Endothelial cell of umbilical vein (primary cell): ENCODE measurements around the gene WSB1. TPM values are rescaled to one million over a fixed set of nuclear protein-coding genes. Genes with fewer than 3 reads are reported as not detected.
A peak's percentile ranks its signal among the peaks of the same experiment; 100 is the strongest.

Source experiments
- BruUV-seq: library from RNA; stranded (reverse); fragments of 400-500 nt; replicated peaks from 2 replicates; lab custom pipeline; 2021; lab: Mats Ljungman, UMichigan
- CTCF ChIA-PET: fragments of 300-600, 350-600 bp; sonication (Branson Sonifier 250); formaldehyde crosslinking; loops from one replicate; lab custom pipeline; 2021; ENCODE audit warnings: antibody characterized with exemption, inconsistent platforms; lab: Charles Lee
- POLR2A ChIA-PET: fragments of 300-600, 350-600 bp; sonication (Branson Sonifier 250); formaldehyde crosslinking; loops from one replicate; lab custom pipeline; 2021; ENCODE audit warnings: antibody characterized with exemption, inconsistent platforms; lab: Charles Lee
- DNase-seq: peaks from one replicate; pipeline ENCODE4 v3.0.0-alpha.2; 2011; ENCODE audit warnings: low read depth, low spot score
- FAIRE-seq: peaks from 2 replicates; lab custom pipeline; 2011; peaks lifted over from hg19 to GRCh38; lab: Jason Lieb, UNC
- H2AFZ ChIP-seq: 2 replicates; pipeline ENCODE4 v1.6.0; 2012; ENCODE audit warnings: low read depth, low read length, control low read depth, inconsistent platforms
- H3K27ac ChIP-seq: 2 replicates; pipeline ENCODE4 v1.5.1; 2011; ENCODE audit warnings: low read depth, mild to moderate bottlenecking, control low read depth, low read length, moderate library complexity; ENCODE audit not compliant: insufficient read depth
- H3K27me3 ChIP-seq, 2 experiments: 2 replicates each; pipeline versions ENCODE4 v1.6.0 to v1.6.1; 2011; ENCODE audit warnings: low read length in 2 of 2, mixed read lengths in 1 of 2; ENCODE audit not compliant: control insufficient read depth in 2 of 2, insufficient read depth in 2 of 2
- H3K36me3 ChIP-seq, 2 experiments: 2 replicates in 1 of 2; 3 replicates in 1 of 2; pipeline ENCODE4 v1.5.1; 2011; ENCODE audit warnings: low read length in 2 of 2, mild to moderate bottlenecking in 1 of 2, moderate library complexity in 1 of 2; ENCODE audit not compliant: control insufficient read depth in 2 of 2, insufficient read depth in 2 of 2; ENCODE audit errors: extremely low read depth in 1 of 2
- H3K4me1 ChIP-seq: 3 replicates; pipeline ENCODE4 v1.5.1; 2011; ENCODE audit warnings: mild to moderate bottlenecking, low read length; ENCODE audit not compliant: control insufficient read depth, insufficient read depth; ENCODE audit errors: extremely low read depth
- H3K4me2 ChIP-seq: 2 replicates; pipeline ENCODE4 v1.6.1; 2011; ENCODE audit warnings: low read length, control low read depth, mixed read lengths; ENCODE audit not compliant: insufficient read depth
- H3K4me3 ChIP-seq, 3 experiments: fragments of 200-600 bp in 1 of 3; sonication (generic), shearing (Covaris generic) in 1 of 3; replicated peaks in 1 of 3; 2 replicates each; pipeline ENCODE4 v1.5.1; 2011 to 2016; ENCODE audit warnings: control low read depth in 3 of 3, low read length in 3 of 3, mild to moderate bottlenecking in 2 of 3, inconsistent platforms in 1 of 3, low read depth in 1 of 3, moderate library complexity in 1 of 3; ENCODE audit not compliant: insufficient read depth in 1 of 3
- H3K79me2 ChIP-seq: 2 replicates; pipeline ENCODE4 v1.6.0; 2012; ENCODE audit warnings: low read length, inconsistent platforms; ENCODE audit not compliant: control insufficient read depth, insufficient read depth
- H3K9ac ChIP-seq: replicated peaks from 2 replicates; pipeline ENCODE3; 2011; ENCODE audit warnings: low read length, control low read depth; ENCODE audit not compliant: insufficient read depth; ENCODE audit errors: extremely low read depth
- H3K9me1 ChIP-seq: replicated peaks from 3 replicates; pipeline ENCODE4 v1.6.0; 2011; ENCODE audit warnings: mild to moderate bottlenecking, low read length; ENCODE audit not compliant: control insufficient read depth, insufficient read depth; ENCODE audit errors: extremely low read depth
- H3K9me3 ChIP-seq: replicated peaks from 2 replicates; pipeline ENCODE4 v1.5.1; 2012; ENCODE audit warnings: low read length, inconsistent platforms; ENCODE audit not compliant: control insufficient read depth, insufficient read depth
- H4K20me1 ChIP-seq: replicated peaks from 2 replicates; pipeline ENCODE3; 2011; ENCODE audit warnings: mild to moderate bottlenecking, low read length; ENCODE audit not compliant: control insufficient read depth, insufficient read depth; ENCODE audit errors: extremely low read depth
- CTCF ChIP-seq, 2 donors: IDR thresholded peaks; 1 replicate in 1 of 2; 2 replicates in 1 of 2; pipeline ENCODE4 v1.5.1; 2011; ENCODE audit warnings: low read length in 2 of 2, mild to moderate bottlenecking in 2 of 2, moderate library complexity in 2 of 2, control low read depth in 1 of 2, inconsistent platforms in 1 of 2, low read depth in 1 of 2; ENCODE audit not compliant: insufficient read depth in 1 of 2; ENCODE audit errors: extremely low read depth in 1 of 2
- EZH2 ChIP-seq: IDR thresholded peaks from 2 replicates; pipeline ENCODE4 v1.6.1; 2012; ENCODE audit warnings: borderline replicate concordance, low read depth, mild to moderate bottlenecking, moderate library complexity, low read length, inconsistent platforms; ENCODE audit not compliant: severe bottlenecking
- FOS ChIP-seq: IDR thresholded peaks from 2 replicates; pipeline ENCODE4 v1.6.1; 2011; ENCODE audit warnings: mild to moderate bottlenecking, low read length, moderate library complexity, borderline replicate concordance; ENCODE audit not compliant: insufficient read depth
- GATA2 ChIP-seq: IDR thresholded peaks from 2 replicates; pipeline ENCODE4 v1.7.0; 2011; ENCODE audit warnings: low read depth, mild to moderate bottlenecking, moderate library complexity, mixed read lengths, low read length; ENCODE audit not compliant: insufficient read length, insufficient read depth
- JUN ChIP-seq: IDR thresholded peaks from 2 replicates; pipeline ENCODE4 v1.6.1; 2011; ENCODE audit warnings: borderline replicate concordance, low read depth; ENCODE audit not compliant: insufficient read length, insufficient read depth
- MYC ChIP-seq: IDR thresholded peaks from one replicate; pipeline ENCODE4 v1.6.1; 2011; ENCODE audit warnings: mild to moderate bottlenecking, low read depth, low read length
- POLR2A ChIP-seq: IDR thresholded peaks from 2 replicates; pipeline ENCODE4 v1.6.1; 2012; ENCODE audit warnings: low read depth, mild to moderate bottlenecking, control low read depth, low read length
- POLR2AphosphoS5 ChIP-seq: IDR thresholded peaks from 2 replicates; pipeline ENCODE4 v1.6.1; 2012; ENCODE audit warnings: low read depth, mild to moderate bottlenecking, control low read depth, low read length, moderate library complexity; ENCODE audit not compliant: insufficient read depth
- dilution Hi-C: fragments of 300-500 bp; cut with MboI; formaldehyde crosslinking; loops from one replicate; pipeline ENCODE4 v1.15.0; 2019; ENCODE audit warnings: low sequenced_read_pairs; ENCODE audit not compliant: extremely low pct_ligation_motif_present
- intact Hi-C: fragments of 100-400 bp; cut with micrococcal nuclease; formaldehyde crosslinking; loops from one replicate; pipeline ENCODE4 v1.10.0; 2022
- polyA plus RNA-seq, 4 experiments: library from polyadenylated mRNA; depleted of rRNA in 3 of 4; stranded (reverse) in 3 of 4; unstranded in 1 of 4; fragments of >200 nt; gene quantifications; 2 replicates each; pipeline versions ENCODE4 v1.2.1 to v1.2.3, GENCODE V29; 2011 to 2012; ENCODE audit warnings: missing spikeins in 1 of 4
- total RNA-seq: library from RNA; stranded (reverse); gene quantifications from 2 replicates; pipeline ENCODE4 v1.2.3, GENCODE V29; 2021
- TF ChIP-seq, protein P1 (sequence below): IDR thresholded peaks from 2 replicates; pipeline ENCODE4 v1.6.1; 2011; ENCODE audit not compliant: insufficient read depth, insufficient read length

WSB1 gene
- total and polyA plus RNA-seq, 2 donors (not counting 3 experiments of a cell fraction or from before 2014, with no cell fraction given), result 471 to 736 TPM

GRCh38 chr17:27284811-27285415 lies 9.0 kb upstream of the WSB1 start:
- dilution Hi-C loops (no loop called here), intact Hi-C loops (loop anchor here (1.0 kb wide), 3 partner anchors 9 to 38 kb away; partner anchors contain the start of gene WSB1)
- DNase-seq (peak; percentile 93), FAIRE-seq (peak; percentile 90)
- peaks cover 30% of the 10 kb centered on the region for H3K4me1 ChIP-seq
- H3K27ac ChIP-seq, result peak overlapping the region; percentile 63
- H4K20me1 ChIP-seq, result no peaks in the 10 kb centered on the region
- H3K27me3 ChIP-seq, result no peaks in the 10 kb centered on the region
- POLR2A ChIA-PET, result interaction anchor here (0.7 to 1.5 kb wide), 5 partner anchors 10 to 38 kb away, joined by 3 to 9 read pairs (median 6); partner anchors contain the start of gene WSB1
- H2AFZ ChIP-seq, result peak overlapping the region; percentile 44
- no TSS peak for BruUV-seq
- CTCF ChIA-PET, result interaction anchor here (0.8 to 2.9 kb wide), 6 partner anchors 10 to 315 kb away, joined by 3 to 13 read pairs (median 6); partner anchors contain the start of gene WSB1
- H3K9me3 ChIP-seq, result no peaks in the 10 kb centered on the region
- peak overlapping the region; percentile 75 for H3K4me2 ChIP-seq
- TF ChIP-seq GATA2 (peak; percentile 72), POLR2A (peak; percentile 39), POLR2AphosphoS5 (peak; percentile 24), JUN (no peak), FOS (no peak), CTCF (IDR thresholded peaks at IDR 0.05; ENCODE audit: extremely low read depth in 1 of 2, insufficient read depth in 1 of 2, low read depth in 1 of 2, low read length in 2 of 2) (no peak), MYC (no peak), EZH2 (no peak)
- TF ChIP-seq, protein P1, sequence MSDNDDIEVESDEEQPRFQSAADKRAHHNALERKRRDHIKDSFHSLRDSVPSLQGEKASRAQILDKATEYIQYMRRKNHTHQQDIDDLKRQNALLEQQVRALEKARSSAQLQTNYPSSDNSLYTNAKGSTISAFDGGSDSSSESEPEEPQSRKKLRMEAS, result no peak
- H3K4me3 ChIP-seq, result peak overlapping the region in 1 of 3 experiments; percentile 29
- H3K36me3 ChIP-seq, result no peaks in the 10 kb centered on the region
- no peaks in the 10 kb centered on the region for H3K9me1 ChIP-seq
- H3K9ac ChIP-seq, result peak overlapping the region; percentile 52
- H3K79me2 ChIP-seq, result no peaks in the 10 kb centered on the region
